Bronchial epithelial cell (primary cell): ENCODE measurements around the gene PPY. TPM values are rescaled to one million over a fixed set of nuclear protein-coding genes. Genes with fewer than 3 reads are reported as not detected.
"Not testable (repeated sequence)": the region's sequence is repeated elsewhere in the genome, so short reads cannot be mapped to it uniquely, and the experiment has no call there.

Experiments
- DNase-seq: peaks from one replicate; pipeline ENCODE4 v3.0.0-alpha.2; 2010; ENCODE audit warnings: low read depth
- FAIRE-seq: peaks from 2 replicates; lab custom pipeline; 2011; peaks lifted over from hg19 to GRCh38; lab: Jason Lieb, UNC
- H3K27me3 ChIP-seq: 2 replicates; pipeline ENCODE4 v1.5.1; 2011; ENCODE audit warnings: low read length; ENCODE audit not compliant: control insufficient read depth, insufficient read depth
- H3K36me3 ChIP-seq: 2 replicates; pipeline ENCODE4 v1.5.1; 2011; ENCODE audit warnings: low read length; ENCODE audit not compliant: control insufficient read depth, insufficient read depth
- H3K4me3 ChIP-seq: 2 replicates; pipeline ENCODE4 v1.5.1; 2011; ENCODE audit warnings: mild to moderate bottlenecking, low read depth, low read length, control low read depth
- CTCF ChIP-seq: IDR thresholded peaks from 2 replicates; pipeline ENCODE4 v1.5.1; 2011; ENCODE audit warnings: mild to moderate bottlenecking, moderate library complexity, low read length, control low read depth, inconsistent platforms; ENCODE audit not compliant: insufficient read depth, severe bottlenecking
- total RNA-seq: library from RNA; depleted of rRNA; stranded (reverse); fragments of >200 nt; gene quantifications from 2 replicates; pipeline ENCODE4 v1.2.1, GENCODE V29; 2014

PPY gene
- total RNA-seq, 1 donor from 2014 or later, result not detected

DNA sequence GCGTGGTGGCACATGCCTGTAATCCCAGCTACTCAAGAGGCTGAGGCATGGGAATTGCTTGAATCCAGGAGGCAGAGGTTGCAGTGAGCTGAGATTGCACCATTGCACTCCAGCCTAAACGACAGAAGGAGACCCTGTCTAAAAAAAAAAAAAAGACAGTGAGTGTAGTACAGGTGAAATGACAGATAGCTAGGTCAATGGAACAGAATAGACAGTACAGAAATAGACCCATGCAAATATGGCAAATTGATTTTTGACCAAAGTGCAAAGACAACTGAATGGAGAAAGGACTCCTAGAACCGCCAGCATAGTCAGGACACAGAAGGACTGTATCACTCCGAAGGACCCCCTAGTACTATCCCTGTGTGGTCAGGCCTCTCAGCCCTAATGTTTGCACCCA, 28.1 kb upstream of the PPY start:
- H3K36me3 ChIP-seq, result no peaks in the 10 kb centered on the region
- no peak for TF ChIP-seq CTCF
- H3K4me3 ChIP-seq, result no peak overlapping the region
- FAIRE-seq (no peak), DNase-seq (no peak)
- H3K27me3 ChIP-seq, result no peaks in the 10 kb centered on the region

GRCh38 chr17:43967251-43967875, 25.1 kb upstream of the PPY start:
- H3K36me3 ChIP-seq, result no peaks in the 10 kb centered on the region
- FAIRE-seq (no peak), DNase-seq (no peak)
- H3K27me3 ChIP-seq, result peaks cover 2% of the 10 kb centered on the region
- H3K4me3 ChIP-seq, result no peak overlapping the region
- TF ChIP-seq CTCF, result no peak

DNA sequence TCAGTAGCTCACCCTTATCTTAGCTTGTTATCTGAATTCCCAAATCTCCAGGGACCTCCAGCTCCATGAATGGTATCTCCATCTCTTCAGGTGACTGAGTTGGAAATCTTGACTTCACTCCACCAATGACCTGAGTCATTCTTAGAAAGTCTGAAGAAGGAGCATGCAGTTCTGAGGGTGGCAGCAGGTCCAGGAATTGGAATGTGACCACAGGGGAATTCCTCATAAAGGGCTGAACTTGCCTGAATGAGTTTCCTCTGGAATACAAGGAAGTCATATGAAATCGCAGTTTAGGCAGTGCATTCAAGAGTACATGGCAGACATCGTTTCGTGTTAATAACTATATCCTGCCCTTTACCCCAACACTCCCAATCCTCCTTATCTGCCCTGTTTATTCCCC, 24.0 kb upstream of the PPY start:
- Histone ChIP-seq H3K4me3 (no peak overlapping the region), H3K36me3 (no peaks in the 10 kb centered on the region), H3K27me3 (peaks cover 2% of the 10 kb centered on the region)
- DNase-seq, result peak; percentile 55
- no peak for FAIRE-seq
- TF ChIP-seq CTCF, result no peak

DNA sequence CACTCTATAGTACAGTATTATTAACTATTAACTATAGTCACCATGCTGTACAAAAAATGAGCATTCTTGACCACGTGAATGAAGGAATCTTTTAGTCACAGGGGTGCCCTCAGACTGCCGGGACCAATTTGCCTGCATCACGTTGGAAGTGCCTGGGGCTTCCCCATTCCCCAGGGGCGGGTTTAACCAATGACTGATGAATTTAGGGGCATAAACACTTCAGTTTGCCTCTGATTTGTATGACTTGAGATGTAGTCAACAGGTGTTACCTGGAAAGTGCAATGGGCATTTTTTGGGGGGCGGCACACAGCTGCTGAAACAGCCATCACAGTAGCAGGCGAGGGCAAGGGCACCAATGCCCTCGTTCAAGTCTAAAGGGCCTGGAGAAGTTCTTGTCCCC, 20.2 kb upstream of the PPY start:
- DNase-seq (no peak), FAIRE-seq (no peak)
- no peak for TF ChIP-seq CTCF
- no peaks in the 10 kb centered on the region for H3K36me3 ChIP-seq
- no peak overlapping the region for H3K4me3 ChIP-seq
- peaks cover 2% of the 10 kb centered on the region for H3K27me3 ChIP-seq

DNA sequence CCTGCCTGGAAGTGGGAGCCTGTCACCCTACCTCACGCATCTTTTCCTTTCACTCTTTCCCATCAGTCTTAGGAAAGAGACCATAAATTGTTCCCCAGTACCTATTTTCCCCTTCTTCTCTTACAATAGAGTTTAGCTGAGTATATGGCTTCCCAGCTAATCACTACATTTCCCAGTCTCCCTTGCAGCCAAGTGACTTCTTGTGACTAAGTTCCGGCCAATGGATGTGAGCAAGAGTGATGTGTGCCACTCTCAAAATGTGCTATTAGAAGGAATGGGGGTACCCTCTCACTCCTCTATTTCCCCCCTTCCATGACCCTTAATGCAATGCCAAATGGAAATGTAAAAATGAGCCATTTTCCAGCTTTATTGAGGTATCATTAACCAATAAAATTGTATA, 19.7 kb upstream of the PPY start:
- no peak for TF ChIP-seq CTCF
- no peak for DNase-seq
- H3K27me3 ChIP-seq, result peaks cover 2% of the 10 kb centered on the region
- FAIRE-seq, result no peak
- no peak overlapping the region for H3K4me3 ChIP-seq
- H3K36me3 ChIP-seq, result no peaks in the 10 kb centered on the region

DNA sequence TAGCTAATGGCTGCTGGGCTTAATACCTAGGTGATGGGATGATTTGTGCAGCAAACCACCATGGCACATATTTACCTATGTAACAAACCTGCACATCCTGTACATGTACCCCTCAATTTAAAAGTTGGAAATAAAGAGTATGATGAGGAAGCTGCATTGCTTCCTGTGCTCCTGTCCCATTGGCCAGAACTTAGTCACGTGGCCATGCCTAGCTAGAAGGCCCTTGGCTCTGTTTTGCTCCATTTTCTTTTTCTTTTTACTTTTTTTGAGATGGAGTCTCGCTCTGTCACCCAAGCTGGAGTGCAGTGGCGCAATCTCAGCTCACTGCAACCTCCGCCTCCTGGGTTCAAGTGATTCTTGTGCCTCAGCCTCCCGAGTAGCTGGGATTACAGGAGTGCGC, 19.0 kb upstream of the PPY start:
- H3K27me3 ChIP-seq, FAIRE-seq, H3K4me3 ChIP-seq, DNase-seq, H3K36me3 ChIP-seq: not testable (repeated sequence)
